ENCODE measurements around the gene EXO5. TPM values are rescaled to one million over a fixed set of nuclear protein-coding genes. Genes with fewer than 3 reads are reported as not detected.

The EXO5 gene
- total and polyA plus RNA-seq, 2 of the 13 experiments (the other 11 are each of a cell fraction or from before 2014, with no cell fraction given) = 9.9 to 20.5 TPM

- TF ChIP-seq DBP (CRISPR knock-in tag; IDR thresholded peaks at IDR 0.05; ENCODE audit: not compliant biosample characterization) = peak; percentile 78
- TF ChIP-seq ARID4A (CRISPR knock-in tag; IDR thresholded peaks at IDR 0.05; ENCODE audit: borderline replicate concordance) = peak; percentile 97
- peak; percentile 76 to 93 for TF ChIP-seq POLR2A (IDR thresholded peaks at IDR 0.05; ENCODE audit: insufficient read depth in 1 of 2, low read depth in 2 of 2, low read length in 2 of 2)
- no peak for TF ChIP-seq HMGA1 (CRISPR knock-in tag; conservative IDR thresholded peaks at IDR 0.05)
- peak; percentile 51; the same call in 1 of the 2 replicates for TF ChIP-seq KLF6 (CRISPR knock-in tag; IDR thresholded peaks at IDR 0.05)
- TF ChIP-seq ZNF879 (CRISPR knock-in tag; IDR thresholded peaks at IDR 0.05) = no peak
- no peak for TF ChIP-seq ZFP1 (CRISPR knock-in tag; IDR thresholded peaks at IDR 0.05)
- TF ChIP-seq ZNF44 (CRISPR knock-in tag; IDR thresholded peaks at IDR 0.05) = no peak; the same call in 1 of the 2 replicates
- TF ChIP-seq TCF7L2 (IDR thresholded peaks at IDR 0.05; ENCODE audit: low read depth, low read length) = no peak
- 0 out of 2 replicates have a peak, but pooled peaks have one; percentile 41 for TF ChIP-seq ZNF484 (CRISPR knock-in tag; IDR thresholded peaks at IDR 0.05; ENCODE audit: borderline replicate concordance, low read depth)
- no peak for TF ChIP-seq NFRKB (IDR thresholded peaks at IDR 0.05)
- peak; percentile 86 for TF ChIP-seq ZNF124 (CRISPR knock-in tag; IDR thresholded peaks at IDR 0.05)
- TF ChIP-seq U2AF2 (IDR thresholded peaks at IDR 0.05; ENCODE audit: low read depth, low read length) = no peak
- TF ChIP-seq THRA (CRISPR knock-in tag; IDR thresholded peaks at IDR 0.05; ENCODE audit: borderline replicate concordance) = no peak
- peak; percentile 51 for TF ChIP-seq HNRNPLL (IDR thresholded peaks at IDR 0.05; ENCODE audit: low read depth, low read length, poor library complexity, severe bottlenecking)
- TF ChIP-seq SMARCC2 (IDR thresholded peaks at IDR 0.05) = no peak
- TF ChIP-seq RFX3 (CRISPR knock-in tag; IDR thresholded peaks at IDR 0.05) = no peak
- no peak for TF ChIP-seq ZNF496 (CRISPR knock-in tag; IDR thresholded peaks at IDR 0.05; ENCODE audit: insufficient replicate concordance)
- TF ChIP-seq PBX3 (CRISPR knock-in tag; IDR thresholded peaks at IDR 0.05; ENCODE audit: borderline replicate concordance) = peak; percentile 72; the same call in 1 of the 2 replicates
- TF ChIP-seq LBX2 (CRISPR knock-in tag; IDR thresholded peaks at IDR 0.05; ENCODE audit: borderline replicate concordance) = no peak; the same call in 1 of the 2 replicates
- peak; percentile 92 for TF ChIP-seq ZNF333 (CRISPR knock-in tag; IDR thresholded peaks at IDR 0.05; ENCODE audit: borderline replicate concordance)
- peak; percentile 88 for TF ChIP-seq THAP11 (CRISPR knock-in tag; IDR thresholded peaks at IDR 0.05)
These were observed at the start of gene EXO5 (continued) for GRCh38 chr1:40508375-40509341.
